MM.1S (cell line): ENCODE data around the gene POLR1H.

Experiments used
- CTCF ChIP-seq: fragments of 300-600 bp; sonication (generic); IDR thresholded peaks from 2 replicates; pipeline ENCODE4 v1.5.1; 2016; ENCODE audit warnings: antibody characterized with exemption, low read length, mixed read lengths
- EZH2phosphoT487 ChIP-seq: fragments of 300-600 bp; sonication (generic); IDR thresholded peaks from 2 replicates; pipeline ENCODE4 v1.6.1; 2018; ENCODE audit warnings: antibody characterized with exemption, low read length

GRCh38 chr6:30042476-30042875 is 18.6 kb upstream of the POLR1H start:
- TF ChIP-seq CTCF (no peak), EZH2phosphoT487 (no peak)
